HPDE6-E6E7 (cell line): ENCODE results near the gene CFAP65.
A peak's percentile ranks its signal among the peaks of the same experiment; 100 is the strongest.

ENCODE experiments used
- DNase-seq: peaks from one replicate; pipeline ENCODE4 v3.0.0; 2011; ENCODE audit warnings: missing footprints; ENCODE audit errors: extremely low spot score

CFAP65 gene

GRCh38 chr2:219059725-219060682 lies 18.7 kb upstream of the CFAP65 start:
- no peak for DNase-seq

GRCh38 chr2:219059375-219059724 lies 18.0 kb upstream of the CFAP65 start:
- DNase-seq, result no peak

GRCh38 chr2:219058541-219059374 lies 17.4 kb upstream of the CFAP65 start:
- no peak for DNase-seq

- DNase-seq, result peak; percentile 42
Observed at GRCh38 chr2:219057709-219058540, 16.6 kb upstream of the CFAP65 start.

GRCh38 chr2:219056896-219057708 lies 15.8 kb upstream of the CFAP65 start:
- DNase-seq, result no peak

GRCh38 chr2:219056176-219056895 lies 15.0 kb upstream of the CFAP65 start:
- DNase-seq, result no peak

GRCh38 chr2:219054956-219055903 lies 13.9 kb upstream of the CFAP65 start:
- no peak for DNase-seq

GRCh38 chr2:219049282-219049681 lies 8.0 kb upstream of the CFAP65 start:
- DNase-seq, result no peak

- DNase-seq, result peak; percentile 49
Observed at GRCh38 chr2:219045937-219046550, 4.7 kb upstream of the CFAP65 start.

GRCh38 chr2:219042750-219043149 lies 1.4 kb upstream of the CFAP65 start:
- no peak for DNase-seq

GRCh38 chr2:219042157-219042556 lies 841 bp upstream of the CFAP65 start:
- no peak for DNase-seq

GRCh38 chr2:219038600-219038999 lies 2.7 kb downstream of the CFAP65 start:
- DNase-seq, result no peak

- no peak for DNase-seq
Observed at GRCh38 chr2:219037783-219038499, 3.4 kb downstream of the CFAP65 start.

- DNase-seq, result no peak
Observed at GRCh38 chr2:219035942-219036341, 5.4 kb downstream of the CFAP65 start.

- no peak for DNase-seq
Observed at GRCh38 chr2:219034823-219035222, 6.5 kb downstream of the CFAP65 start.

- no peak for DNase-seq
Observed at GRCh38 chr2:219032051-219032745, 9.1 kb downstream of the CFAP65 start.

GRCh38 chr2:219031005-219031738 lies 10.1 kb downstream of the CFAP65 start:
- DNase-seq, result no peak
